A673 (cell line): ENCODE data around the gene POU2AF1.

Source experiments
- CTCF ChIP-seq: fragments of 300-800, 200-600 bp; sonication (generic); conservative IDR thresholded peaks from 2 replicates; pipeline ENCODE4 v1.5.1; 2017; ENCODE audit warnings: low read depth, mild to moderate bottlenecking, antibody characterized with exemption, low read length, moderate library complexity, mixed read lengths
- EZH2 ChIP-seq: fragments of 200-600 bp; sonication (generic); IDR thresholded peaks from 2 replicates; pipeline ENCODE4 v1.6.1; 2017; ENCODE audit warnings: borderline replicate concordance, low read depth, mild to moderate bottlenecking, mixed read lengths, antibody characterized with exemption, low read length; ENCODE audit not compliant: poor library complexity, severe bottlenecking

- TF ChIP-seq EZH2 (no peak), CTCF (peak; percentile 99)
Observed at GRCh38 chr11:111422494-111423249, 43.6 kb upstream of the POU2AF1 start.
